ENCODE measurements around the gene TMCC3. TPM values are rescaled to one million over a fixed set of nuclear protein-coding genes. Genes with fewer than 3 reads are reported as not detected.

TMCC3 gene
- total RNA-seq, 1 experiment from 2014 or later: 2.2 TPM

GRCh38 chr12:94679554-94680195 lies 29.3 kb upstream of the TMCC3 start:
- Mint-ChIP-seq H3K4me3 (no peak overlapping the region), H3K27ac (no peak overlapping the region), H3K4me1 (peaks cover 43% of the 10 kb centered on the region), H3K9me3 (peaks cover 12% of the 10 kb centered on the region), H3K27me3 (ENCODE audit: low read depth) (no peaks in the 10 kb centered on the region), H3K36me3 (peaks cover 15% of the 10 kb centered on the region)
- no peak for DNase-seq (ENCODE audit: low spot score)
- ATAC-seq: peak; percentile 75
- TF ChIP-seq HMGA2 (CRISPR knock-in tag; IDR thresholded peaks at IDR 0.05): no peak
- TF ChIP-seq NR2C2 (CRISPR knock-in tag; IDR thresholded peaks at IDR 0.05): no peak
- no peak for TF ChIP-seq FOXK1 (CRISPR knock-in tag; IDR thresholded peaks at IDR 0.05)
- no peak for TF ChIP-seq ATF1 (CRISPR knock-in tag; IDR thresholded peaks at IDR 0.05)
- TF ChIP-seq ETV6 (CRISPR knock-in tag; IDR thresholded peaks at IDR 0.05): no peak
- TF ChIP-seq GTF2I (CRISPR knock-in tag; conservative IDR thresholded peaks at IDR 0.05): no peak
- no peak for TF ChIP-seq AR (CRISPR knock-in tag; IDR thresholded peaks at IDR 0.05)
- no peak for TF ChIP-seq ZNF512 (CRISPR knock-in tag; IDR thresholded peaks at IDR 0.05; ENCODE audit: borderline replicate concordance)
- no peak for TF ChIP-seq TCF7 (CRISPR knock-in tag; IDR thresholded peaks at IDR 0.05; ENCODE audit: low read depth)
- TF ChIP-seq ESRRA (CRISPR knock-in tag; IDR thresholded peaks at IDR 0.05; ENCODE audit: borderline replicate concordance): no peak
- ChIA-PET CTCF (no interaction called here), POLR2A (interaction anchor here (0.6 kb wide), 1 partner anchor 73 kb away, joined by 3 read pairs; no protein-coding TSS in a partner anchor)

GRCh38 chr12:94678849-94679248 lies 28.5 kb upstream of the TMCC3 start:
- ChIA-PET CTCF (interaction anchor here (0.7 to 1.0 kb wide), 3 partner anchors 32 to 1259 kb away, joined by 3 read pairs; no protein-coding TSS in a partner anchor), POLR2A (interaction anchor here (0.6 kb wide), 1 partner anchor 74 kb away, joined by 3 read pairs; no protein-coding TSS in a partner anchor)
- peaks cover 44% of the 10 kb centered on the region for H3K4me1 Mint-ChIP-seq
- H3K27me3 Mint-ChIP-seq (ENCODE audit: low read depth): no peaks in the 10 kb centered on the region
- TF ChIP-seq CDX4 (CRISPR knock-in tag; IDR thresholded peaks at IDR 0.05; ENCODE audit: borderline replicate concordance) (no peak), CREM (CRISPR knock-in tag; IDR thresholded peaks at IDR 0.05) (no peak), AR (CRISPR knock-in tag; IDR thresholded peaks at IDR 0.05) (no peak)
- peaks cover 15% of the 10 kb centered on the region for H3K36me3 Mint-ChIP-seq
- H3K27ac Mint-ChIP-seq: no peak overlapping the region; the same call in 1 of the 2 replicates
- H3K9me3 Mint-ChIP-seq: peaks cover 12% of the 10 kb centered on the region
- no peak for DNase-seq (ENCODE audit: low spot score)
- no peak overlapping the region for H3K4me3 Mint-ChIP-seq
- ATAC-seq: 0 out of 2 replicates have a peak, but pooled peaks have one; percentile 22

GRCh38 chr12:94678379-94678778 lies 28.0 kb upstream of the TMCC3 start:
- Mint-ChIP-seq H3K9me3 (peaks cover 12% of the 10 kb centered on the region), H3K27ac (no peak overlapping the region), H3K36me3 (peaks cover 15% of the 10 kb centered on the region), H3K4me3 (no peak overlapping the region), H3K4me1 (peaks cover 47% of the 10 kb centered on the region), H3K27me3 (ENCODE audit: low read depth) (no peaks in the 10 kb centered on the region)
- CTCF ChIA-PET: interaction anchor here (0.6 to 1.0 kb wide), 4 partner anchors 11 to 1259 kb away, joined by 3 read pairs; no protein-coding TSS in a partner anchor
- DNase-seq (ENCODE audit: low spot score) (no peak), ATAC-seq (peak; percentile 48)
- POLR2A ChIA-PET: no interaction called here
- TF ChIP-seq EMX1 (CRISPR knock-in tag; IDR thresholded peaks at IDR 0.05): no peak
- TF ChIP-seq NFATC4 (CRISPR knock-in tag; IDR thresholded peaks at IDR 0.05): no peak
- no peak for TF ChIP-seq USF1 (CRISPR knock-in tag; IDR thresholded peaks at IDR 0.05)
- no peak for TF ChIP-seq MYBL2 (CRISPR knock-in tag; IDR thresholded peaks at IDR 0.05)
- no peak for TF ChIP-seq NR2C2 (CRISPR knock-in tag; IDR thresholded peaks at IDR 0.05)
- no peak for TF ChIP-seq ZNF263 (CRISPR knock-in tag; IDR thresholded peaks at IDR 0.05; ENCODE audit: low read depth)
- TF ChIP-seq STAT6 (CRISPR knock-in tag; conservative IDR thresholded peaks at IDR 0.05; ENCODE audit: low read depth): no peak
- TF ChIP-seq TCF7 (CRISPR knock-in tag; IDR thresholded peaks at IDR 0.05; ENCODE audit: low read depth): no peak
- TF ChIP-seq ATF3 (CRISPR knock-in tag; conservative IDR thresholded peaks at IDR 0.05): no peak
